Amygdala (tissue), 56 donors: ENCODE measurements around the gene TAS2R40.
"Not testable (repeated sequence)": the region's sequence is repeated elsewhere in the genome, so short reads cannot be mapped to it uniquely, and the experiment has no call there.

ENCODE experiments used
- DNase-seq, 56 donors: peaks; one replicate each; lab custom pipeline; 2025; lab: John Stamatoyannopoulos, UW

Gene TAS2R40

DNA sequence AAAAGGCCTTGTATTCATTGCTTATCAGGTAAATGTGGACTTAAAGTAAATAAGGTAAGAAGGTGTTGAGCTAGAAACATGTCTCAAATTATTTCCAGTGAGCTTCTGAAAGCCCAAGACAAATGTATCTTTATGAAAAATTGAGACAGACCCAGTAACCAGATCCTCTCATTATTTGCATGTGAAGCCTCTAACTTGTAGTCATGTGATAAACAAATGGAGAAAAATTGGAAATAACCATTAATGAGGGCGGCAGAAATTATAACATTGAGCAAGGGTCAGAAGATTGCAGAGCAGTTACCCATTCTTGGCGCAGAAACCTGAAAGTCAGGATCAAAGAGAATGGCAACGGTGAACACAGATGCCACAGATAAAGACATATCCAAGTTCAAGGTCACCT lies at the start of gene TAS2R40:
Gene TAS2R40 (plus strand): TSS at position 301 of the 400 bp plus-strand sequence. CDS start 42 bp downstream, at position 343.
- DNase-seq: no peak

DNA sequence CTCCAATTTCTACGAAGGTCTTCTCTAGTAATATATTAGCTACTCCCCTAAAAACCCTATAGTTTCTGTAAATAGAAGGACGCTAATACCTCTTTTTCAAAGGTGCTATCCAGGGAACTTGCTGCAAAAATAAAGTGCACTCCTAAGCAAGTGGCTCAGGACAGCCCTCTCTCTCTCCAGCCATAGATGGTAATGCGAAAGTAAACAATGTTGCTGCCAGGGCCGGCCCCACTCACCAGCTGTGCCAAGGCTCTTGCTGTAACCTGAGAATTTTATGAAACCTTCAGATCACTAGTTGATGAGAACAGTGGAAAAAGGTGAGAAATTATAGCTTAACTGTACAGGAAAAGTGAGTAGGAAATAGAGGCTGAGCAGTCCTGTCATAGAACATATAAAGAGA lies 49.5 kb upstream of the TAS2R40 start:
- DNase-seq: no peak

DNA sequence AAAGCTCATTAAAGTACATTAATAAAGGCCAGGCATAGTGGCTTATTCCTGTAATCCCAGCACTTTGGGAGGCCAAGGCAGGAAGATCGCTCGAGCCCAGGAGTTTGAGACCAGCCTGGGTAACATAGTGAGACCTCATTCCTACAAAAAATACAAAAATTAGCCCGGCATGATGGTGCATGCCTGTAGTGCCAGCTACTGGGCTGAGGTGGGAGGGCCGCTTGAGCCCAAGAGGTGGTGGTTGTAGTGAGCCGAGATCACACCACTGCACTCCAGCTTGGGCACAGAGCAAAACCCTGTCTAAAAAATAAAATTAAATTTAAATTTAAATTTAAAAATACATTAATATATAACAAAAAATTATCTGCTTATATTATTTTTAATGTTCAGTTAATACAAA lies 45.7 kb upstream of the TAS2R40 start:
- DNase-seq: no peak

DNA sequence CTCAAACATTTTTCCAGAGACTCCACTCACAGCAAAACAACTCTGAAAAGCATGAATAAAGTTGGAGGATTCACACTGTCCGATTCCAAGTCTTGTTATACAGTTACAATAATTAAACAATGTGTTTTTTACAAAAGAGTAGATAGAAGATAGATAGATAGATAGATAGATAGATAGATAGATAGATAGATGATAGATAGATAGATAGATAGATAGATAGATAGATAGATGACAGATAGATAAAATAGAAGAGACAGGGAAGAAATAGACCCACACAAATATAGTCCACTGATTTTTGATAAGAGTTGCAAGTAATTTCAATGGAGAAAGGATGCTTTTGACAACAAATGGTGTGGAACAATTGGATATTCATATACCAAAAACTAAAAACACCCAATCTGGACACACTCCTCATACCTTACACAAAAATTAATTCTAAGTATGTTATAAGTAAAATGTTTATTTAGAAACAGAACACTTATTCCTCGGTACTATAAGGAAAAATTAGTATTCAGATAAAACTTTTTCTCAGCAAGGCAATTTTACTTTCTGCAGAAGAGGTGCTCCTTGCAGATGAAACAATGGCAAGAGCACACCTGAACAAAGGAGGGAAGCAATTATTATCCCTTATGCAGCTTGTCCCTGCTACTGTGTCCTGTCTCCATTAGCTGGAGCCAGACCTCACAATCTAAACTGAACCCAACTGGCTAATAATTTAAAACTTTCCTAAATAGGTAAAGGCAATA lies 44.3 kb upstream of the TAS2R40 start:
- DNase-seq: no peak

DNA sequence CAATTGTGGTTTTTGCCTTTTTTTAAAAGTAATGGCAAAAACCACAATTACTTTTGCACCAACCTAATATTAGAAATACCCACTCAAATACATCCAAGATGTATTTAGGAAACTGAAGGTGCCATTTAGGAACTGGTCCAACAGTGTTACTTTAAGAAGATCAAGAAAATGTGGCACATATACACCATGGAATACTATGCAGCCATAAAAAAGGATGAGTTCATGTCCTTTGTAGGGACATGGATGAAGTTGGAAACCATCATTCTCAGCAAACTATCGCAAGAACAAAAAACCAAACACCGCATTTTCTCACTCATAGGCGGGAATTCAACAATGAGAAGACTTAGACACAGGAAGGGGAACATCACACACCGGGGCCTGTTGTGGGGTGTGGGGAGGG lies 41.1 kb upstream of the TAS2R40 start:
- DNase-seq: not testable (repeated sequence)

DNA sequence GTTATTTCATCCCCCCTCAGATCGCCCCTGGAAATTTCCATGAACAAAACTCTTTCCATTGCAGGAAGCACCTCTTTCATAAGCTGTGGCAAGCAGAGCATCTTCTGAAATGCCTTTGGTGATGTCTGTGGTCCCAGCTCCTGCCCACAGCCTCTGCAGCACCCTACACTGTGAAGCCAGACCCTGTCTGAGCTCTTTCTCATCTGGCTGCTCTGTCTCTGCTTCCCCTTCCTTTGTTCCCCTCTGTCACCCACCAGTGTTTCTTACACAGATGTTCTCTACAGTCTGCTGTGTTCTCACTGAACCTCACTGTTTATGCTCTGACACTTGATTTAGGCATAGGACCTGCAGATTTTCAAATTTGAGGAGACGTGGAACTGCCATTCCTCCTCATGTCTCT lies 40.5 kb upstream of the TAS2R40 start:
- no peak for DNase-seq

DNA sequence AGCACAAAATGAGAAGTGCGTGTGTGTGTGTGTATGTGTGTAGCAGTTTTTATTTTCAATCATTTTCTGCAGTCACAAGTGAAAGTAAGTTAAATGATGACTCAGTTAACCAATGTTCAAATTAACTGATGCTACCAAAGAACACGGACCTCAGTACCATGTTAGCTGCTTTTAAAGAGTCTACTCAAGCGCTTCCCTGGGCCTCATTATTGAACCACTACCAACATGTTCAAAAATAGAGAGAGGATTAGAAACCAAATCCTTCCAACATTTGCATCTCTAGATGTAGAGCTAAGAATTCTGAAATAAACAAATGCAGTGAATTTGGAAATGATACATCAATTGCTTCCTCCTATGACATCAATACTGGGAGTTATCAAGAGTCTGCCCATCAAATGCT lies 38.8 kb upstream of the TAS2R40 start, which contains the start of gene TAS2R39:
Gene TAS2R39 (plus strand): TSS at position 396 of the 400 bp plus-strand sequence. CDS start 0 bp downstream, at position 396.
- DNase-seq: no peak

DNA sequence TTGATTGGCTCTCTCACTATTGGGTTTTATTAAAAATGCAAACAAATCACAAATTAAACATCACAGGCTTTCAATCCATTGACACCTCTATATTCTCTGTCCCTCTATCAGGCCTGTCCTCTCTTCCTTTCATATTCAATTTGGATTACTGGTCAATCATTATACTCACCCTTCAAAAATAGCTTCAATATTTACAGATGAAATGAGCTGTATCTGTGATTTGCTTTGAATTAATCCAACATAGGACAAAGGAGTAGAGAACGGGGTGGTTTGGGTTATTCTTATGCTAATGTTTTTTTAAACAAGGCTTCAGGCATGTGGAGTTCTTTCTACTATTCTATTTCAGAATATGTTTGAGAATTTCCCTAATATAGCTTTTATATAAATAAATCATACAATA lies 36.3 kb upstream of the TAS2R40 start:
- no peak for DNase-seq

DNA sequence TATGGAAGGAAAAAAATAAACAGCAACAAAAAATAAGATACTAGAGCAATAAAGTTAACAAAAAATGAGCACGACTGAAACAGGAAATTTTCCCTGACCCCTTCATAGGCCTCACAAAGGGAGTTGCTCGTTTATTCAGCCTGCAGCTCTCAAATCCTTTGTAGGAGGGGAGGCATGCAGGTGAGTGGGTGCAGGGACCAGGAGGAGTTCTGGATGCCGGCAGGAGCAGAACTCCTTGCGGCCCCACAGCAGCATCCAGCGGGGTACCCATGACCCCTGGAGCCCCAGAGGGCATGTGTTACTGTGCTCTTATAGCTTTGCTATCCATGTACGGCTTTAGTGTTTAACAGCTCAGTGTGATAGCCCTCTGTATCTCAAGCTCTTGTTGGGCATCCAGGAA lies 32.8 kb upstream of the TAS2R40 start:
- no peak for DNase-seq

DNA sequence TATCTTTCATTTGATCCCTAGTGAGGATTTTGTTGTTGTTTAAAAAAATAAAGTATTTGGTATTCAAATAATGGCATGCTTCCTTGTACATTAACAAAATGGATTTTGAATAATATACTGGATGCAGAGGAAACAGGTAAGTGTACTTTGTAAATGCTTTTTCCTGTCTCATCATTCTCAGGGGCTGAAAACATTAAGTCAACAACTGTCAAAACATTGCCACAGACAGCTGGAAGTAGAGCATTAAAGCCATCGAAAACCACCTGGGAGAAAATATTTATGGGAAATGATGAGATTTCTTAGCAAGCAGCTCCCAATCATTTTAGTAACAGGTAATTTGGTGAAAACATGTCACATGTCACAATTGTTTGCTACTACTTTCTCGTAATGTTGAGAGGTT lies 28.0 kb upstream of the TAS2R40 start:
- no peak for DNase-seq

DNA sequence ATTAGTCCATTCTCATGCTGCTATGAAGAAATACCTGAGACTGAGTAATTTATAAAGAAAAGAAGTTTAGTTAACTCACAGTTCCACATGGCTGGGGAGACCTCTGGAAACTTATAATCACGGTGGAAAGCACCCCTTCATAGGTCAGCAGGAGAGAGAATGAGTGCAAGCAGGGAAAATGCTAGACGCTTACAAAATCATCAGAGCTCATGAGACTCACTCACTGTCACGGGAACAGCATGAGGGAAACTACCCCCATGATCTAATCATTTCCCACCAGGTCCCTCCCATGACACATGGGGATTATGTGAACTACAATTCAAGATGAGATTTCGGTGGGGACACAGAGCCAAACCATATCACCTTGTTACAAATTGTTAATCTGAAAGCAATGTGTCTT lies 22.8 kb upstream of the TAS2R40 start:
- DNase-seq: no peak

DNA sequence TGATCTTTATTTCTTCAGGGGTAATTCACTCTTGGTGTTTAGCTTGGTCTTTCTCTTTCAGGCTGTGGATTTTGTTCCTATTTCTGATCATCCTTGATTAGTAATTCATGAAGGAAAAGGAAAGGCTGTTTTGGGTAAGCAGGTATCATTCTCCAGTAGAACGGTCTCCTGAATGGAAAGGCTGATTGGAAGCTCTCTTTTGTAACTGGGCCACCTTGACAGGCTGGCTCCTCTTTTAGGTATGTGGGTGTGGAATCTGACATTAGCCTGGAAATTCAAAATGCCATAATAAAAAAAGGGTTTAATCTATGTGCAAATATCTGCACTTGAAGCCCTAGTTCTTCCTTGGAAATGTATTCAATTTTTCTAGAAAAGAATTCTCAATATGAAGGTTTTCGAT lies 19.7 kb upstream of the TAS2R40 start:
- no peak for DNase-seq

DNA sequence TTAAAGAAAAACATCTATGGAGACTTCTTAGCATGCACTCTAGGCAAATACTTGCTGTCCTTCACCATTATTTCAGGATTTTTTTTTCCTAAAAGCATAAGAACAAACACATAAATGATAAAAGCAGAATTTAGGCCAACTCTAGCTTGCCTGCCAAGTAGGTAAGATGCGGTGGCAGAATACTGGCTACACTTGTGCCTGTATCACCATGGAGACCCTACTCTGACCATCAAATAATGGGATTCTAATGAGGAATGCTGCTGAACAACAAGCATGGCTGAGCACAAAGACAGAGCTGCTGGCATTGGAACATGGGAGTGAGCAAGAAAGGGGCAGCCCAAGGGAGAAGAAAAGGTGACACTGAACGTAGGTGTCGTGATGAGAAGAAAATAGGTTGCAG lies 18.5 kb upstream of the TAS2R40 start:
- DNase-seq: peak in 1 of 56 donors; percentile 26

DNA sequence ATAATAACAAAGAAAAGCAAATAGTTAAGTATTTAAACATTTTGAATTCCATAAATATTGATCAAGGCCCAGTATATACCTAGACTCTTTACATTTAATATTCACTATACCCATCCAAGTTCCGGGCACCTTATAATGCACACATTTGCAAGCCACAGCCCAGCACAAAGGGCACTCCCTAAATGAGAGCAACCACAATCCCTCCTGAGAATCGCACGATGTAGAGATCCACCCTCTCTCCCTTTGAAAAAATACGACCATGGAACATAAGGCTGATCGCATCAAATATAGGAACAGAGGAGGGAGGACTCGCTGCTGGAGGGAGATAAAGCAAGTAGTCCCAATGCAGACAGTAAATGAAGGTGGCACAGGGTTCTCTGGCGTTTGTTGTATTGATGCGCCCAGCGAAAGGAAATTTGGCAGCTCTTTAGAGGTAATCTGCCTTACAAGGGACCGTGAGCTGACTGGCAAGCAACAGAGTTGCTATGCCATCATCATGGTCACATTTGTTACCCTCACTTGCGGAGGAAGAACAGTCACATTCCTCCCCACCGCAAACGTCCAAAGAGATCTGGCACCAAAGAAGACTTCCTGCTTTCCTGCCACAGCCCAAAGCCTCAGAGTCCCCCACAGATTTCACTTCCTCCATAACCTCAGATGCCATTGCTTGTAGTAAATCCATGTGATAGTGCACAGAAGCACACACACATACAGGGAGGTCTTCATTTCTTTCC lies 16.1 kb upstream of the TAS2R40 start:
- peak in 16 of 56 donors; percentile 5 to 63 (median 19) for DNase-seq

DNA sequence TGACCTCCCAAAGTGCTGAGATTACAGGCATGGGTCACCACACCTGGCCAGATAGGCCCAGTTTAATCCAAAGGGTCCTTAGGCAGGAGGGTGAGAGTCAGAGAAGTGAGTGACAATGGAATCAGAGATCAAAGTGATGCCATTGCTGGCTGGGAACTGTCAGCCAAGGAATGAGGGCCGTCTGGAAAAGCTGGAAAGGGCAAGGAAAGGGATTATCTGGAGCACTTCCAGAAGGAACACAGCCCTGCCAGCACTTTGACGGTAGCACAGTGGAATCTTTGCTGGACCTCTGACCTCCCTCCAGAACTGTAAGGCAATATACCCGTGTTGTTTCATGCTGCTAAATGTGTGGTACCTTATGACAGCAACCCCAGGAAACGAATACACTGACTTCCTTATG lies 11.3 kb upstream of the TAS2R40 start:
- DNase-seq: no peak

DNA sequence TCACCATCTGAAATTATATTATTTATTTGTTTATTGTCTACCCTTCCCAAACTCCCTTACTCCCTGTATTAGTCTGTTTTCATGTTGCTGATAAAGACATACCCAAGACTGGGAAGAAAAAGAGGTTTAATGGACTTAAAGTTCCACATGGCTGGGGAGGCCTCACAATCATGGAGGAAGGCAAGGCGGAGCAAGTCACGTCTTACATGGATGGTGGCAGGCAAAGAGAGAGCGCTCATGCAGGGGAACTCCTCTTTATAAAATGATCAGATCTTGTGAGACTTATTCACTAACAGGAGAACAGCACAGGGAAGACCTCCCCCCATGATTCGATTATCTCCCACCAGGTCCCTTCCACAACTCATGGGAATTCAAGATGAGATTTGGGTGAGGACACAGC lies 8.4 kb upstream of the TAS2R40 start:
- not testable (repeated sequence) for DNase-seq

DNA sequence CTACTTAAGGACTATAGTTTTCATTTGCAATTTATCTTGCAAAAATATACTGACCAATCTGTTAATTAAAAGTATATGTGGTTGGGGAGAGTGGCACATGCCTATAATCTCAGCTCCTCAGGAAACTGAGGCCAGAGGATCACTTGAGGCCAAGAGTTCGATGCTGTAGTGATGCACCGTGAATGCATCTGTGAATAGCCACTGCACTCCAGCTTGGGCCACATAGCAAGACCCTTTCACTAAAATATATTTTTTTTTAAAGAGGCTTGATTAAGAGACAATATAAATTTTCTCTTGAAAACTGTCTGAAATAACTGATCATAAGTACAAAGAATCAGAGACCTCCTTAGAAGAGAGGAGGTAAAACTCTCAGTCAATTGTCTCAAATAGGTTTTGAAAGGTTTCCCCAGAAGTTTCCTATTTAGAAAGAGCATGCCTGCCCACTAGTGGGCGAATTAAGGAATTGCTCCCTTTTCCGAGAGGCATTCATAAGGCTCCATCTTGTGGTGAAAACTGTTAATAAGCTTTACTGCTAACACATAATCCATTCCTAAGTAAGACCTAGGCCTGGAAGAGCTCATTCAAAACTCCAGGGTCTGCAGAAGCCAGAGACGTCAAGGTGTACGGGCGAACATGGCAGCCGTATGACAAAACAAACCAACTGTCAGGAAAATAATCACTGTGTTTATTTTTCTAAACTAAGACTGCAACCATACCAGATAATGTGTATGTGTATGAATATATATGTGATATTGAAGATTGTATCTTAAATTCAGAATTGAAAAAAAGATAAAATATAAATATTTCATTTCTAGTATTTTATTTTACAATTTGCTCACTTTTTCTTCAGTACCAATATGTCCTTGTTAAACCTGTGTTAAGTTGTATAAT lies 6.8 kb upstream of the TAS2R40 start:
- peak in 33 of 56 donors; percentile 2 to 80 (median 26) for DNase-seq

DNA sequence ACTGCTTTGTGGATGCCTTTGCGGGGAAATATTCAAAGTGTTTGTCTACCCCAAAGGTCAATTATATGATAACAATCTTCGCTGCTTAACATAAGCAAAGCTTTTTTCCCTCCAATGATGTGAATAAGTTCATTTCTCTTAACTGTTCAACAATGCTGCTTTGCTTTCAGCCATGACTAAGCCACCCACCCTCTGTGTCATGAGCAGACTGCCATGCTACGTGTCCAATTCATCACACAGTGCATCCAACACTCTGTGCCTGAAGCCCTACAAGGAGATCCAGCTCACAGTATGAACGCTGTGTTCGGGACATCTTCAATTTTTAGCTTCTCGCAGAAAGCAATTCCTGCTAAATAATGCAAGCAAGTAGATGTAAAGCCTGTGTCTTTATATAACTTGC lies 5.7 kb upstream of the TAS2R40 start:
- peak in 8 of 56 donors; percentile 5 to 37 (median 6) for DNase-seq

DNA sequence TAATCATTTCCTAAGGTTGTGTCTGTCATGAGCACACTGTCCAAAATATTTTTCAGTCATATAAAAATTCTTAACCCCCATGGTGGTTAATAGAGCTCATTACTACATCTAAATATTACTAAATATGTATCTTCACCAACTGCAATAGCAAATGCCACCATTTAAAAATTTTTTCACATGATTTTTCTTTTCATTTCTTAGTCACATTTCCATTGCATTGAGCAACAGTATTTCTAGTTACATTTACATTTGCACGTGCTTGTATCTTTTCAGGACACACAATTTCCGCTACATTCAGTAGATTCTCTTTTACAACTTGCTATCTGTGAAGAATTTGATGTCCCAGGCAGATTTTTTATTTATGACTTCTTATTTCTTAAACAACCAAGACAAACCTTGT lies 5.2 kb upstream of the TAS2R40 start:
- DNase-seq: no peak

DNA sequence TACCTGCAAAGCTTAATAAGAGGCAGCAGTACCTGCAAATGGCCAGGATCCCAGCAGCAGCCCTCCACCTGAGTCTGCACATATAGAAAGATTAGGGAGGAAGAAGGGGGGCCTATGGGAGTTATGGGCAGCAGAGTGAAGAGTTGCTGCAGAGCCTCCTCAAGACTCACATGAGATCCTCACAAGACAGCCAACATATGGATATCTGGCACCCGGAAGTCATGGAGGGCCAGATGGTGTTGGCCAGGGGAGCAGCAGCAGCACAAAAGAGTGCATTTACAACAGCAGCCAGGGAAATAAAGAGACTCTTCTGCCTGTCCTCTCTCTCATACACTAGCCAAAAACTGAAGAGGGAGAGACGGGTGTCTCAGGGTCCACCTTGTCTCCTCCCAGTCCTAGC lies 4.0 kb upstream of the TAS2R40 start:
- DNase-seq: no peak

DNA sequence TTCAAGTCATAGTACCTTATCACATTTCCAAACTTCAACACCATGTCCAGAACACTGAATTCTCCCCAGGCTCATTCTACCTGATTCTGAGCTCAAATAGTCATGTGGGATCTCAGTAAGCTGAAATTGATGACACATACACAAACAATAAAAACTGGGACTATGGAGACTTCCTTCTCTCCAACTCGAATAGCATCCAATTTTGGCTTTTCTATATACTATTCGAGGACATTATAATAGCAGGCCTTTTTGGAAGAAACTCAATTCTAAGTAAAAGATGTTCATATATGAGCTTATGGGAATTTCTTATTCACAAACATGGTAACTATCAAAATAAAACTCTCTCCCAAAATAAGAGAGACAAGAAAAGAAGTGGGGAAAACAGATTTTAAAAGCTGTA lies 551 bp upstream of the TAS2R40 start:
- DNase-seq: no peak
